LNCAP (cell line): ENCODE data around the gene RETSAT.

Experiments used
- CTCF ChIP-seq: fragments of 450-650 bp; IDR thresholded peaks from 2 replicates; pipeline ENCODE4 v1.5.1; 2017; ENCODE audit warnings: mild to moderate bottlenecking

The RETSAT gene

GRCh38 chr2:85354286-85355072, at the start of gene RETSAT, which contains the start of gene ELMOD3:
TSS of gene RETSAT (minus strand) at chr2:85354528. CDS start at chr2:85354507, 21 bp downstream.
TSS of gene ELMOD3 (plus strand) at chr2:85354769. CDS start at chr2:85357199, 2,430 bp downstream.
- no peak for TF ChIP-seq CTCF

- TF ChIP-seq CTCF, result no peak
Measured at GRCh38 chr2:85401844-85402243, 47.5 kb upstream of the RETSAT start.

GRCh38 chr2:85401464-85401805, 47.1 kb upstream of the RETSAT start:
- no peak for TF ChIP-seq CTCF

GRCh38 chr2:85400541-85401463, 46.5 kb upstream of the RETSAT start:
- TF ChIP-seq CTCF, result no peak

GRCh38 chr2:85400023-85400422, 45.7 kb upstream of the RETSAT start:
- TF ChIP-seq CTCF, result no peak

- TF ChIP-seq CTCF, result no peak
Measured at GRCh38 chr2:85399183-85399455, 44.8 kb upstream of the RETSAT start.

- TF ChIP-seq CTCF, result no peak
Measured at GRCh38 chr2:85398426-85399182, 44.3 kb upstream of the RETSAT start.
